CD4-positive, alpha-beta T cell (primary cell): ENCODE measurements around the gene ANKRD37. TPM values are rescaled to one million over a fixed set of nuclear protein-coding genes. Genes with fewer than 3 reads are reported as not detected.

Experiments
- ATAC-seq: fragments of 200-7000 bp; cut with Tn5 transposase; one replicate; pipeline ENCODE4 v1.10.0; 2022; ENCODE audit warnings: mild to moderate bottlenecking; ENCODE audit not compliant: poor library complexity
- CTCF ChIA-PET: fragments of 350-600 bp; sonication (Branson Sonifier 250); formaldehyde crosslinking; loops from one replicate; lab custom pipeline; 2021; ENCODE audit warnings: antibody characterized with exemption, inconsistent platforms; lab: Charles Lee
- POLR2A ChIA-PET: fragments of 350-600 bp; sonication (Branson Sonifier 250); formaldehyde crosslinking; loops from one replicate; lab custom pipeline; 2021; ENCODE audit warnings: antibody characterized with exemption, inconsistent platforms; lab: Charles Lee
- DNase-seq, 14 experiments: peaks; one replicate each; pipeline ENCODE4 v3.0.0-alpha.2; 2013 to 2020; ENCODE audit warnings: mixed read lengths in 2 of 14
- H3K27ac ChIP-seq, 2 donors: one replicate each; pipeline versions ENCODE4 v1.5.1 to v1.7.0; 2013; ENCODE audit warnings: low read length in 2 of 2, low read depth in 1 of 2, mild to moderate bottlenecking in 1 of 2
- H3K27me3 ChIP-seq, 2 experiments: 1 replicate in 1 of 2; 2 replicates in 1 of 2; pipeline versions ENCODE4 v1.6.1 to v1.7.0; 2013; ENCODE audit warnings: low read length in 2 of 2, control low read depth in 1 of 2, mild to moderate bottlenecking in 1 of 2, moderate library complexity in 1 of 2; ENCODE audit not compliant: insufficient read depth in 2 of 2, control insufficient read depth in 1 of 2
- H3K36me3 ChIP-seq: one replicate; pipeline ENCODE4 v1.6.1; 2013; ENCODE audit warnings: low read length, control low read depth; ENCODE audit not compliant: insufficient read depth
- H3K4me1 ChIP-seq: one replicate; pipeline ENCODE4 v1.6.1; 2013; ENCODE audit warnings: low read length, control low read depth; ENCODE audit not compliant: insufficient read depth
- H3K4me3 ChIP-seq: one replicate; pipeline ENCODE4 v1.5.1; 2013; ENCODE audit warnings: mild to moderate bottlenecking, low read length, moderate library complexity
- H3K9me3 ChIP-seq, 2 experiments: 1 replicate in 1 of 2; 2 replicates in 1 of 2; pipeline versions ENCODE4 v1.6.1 to v1.7.0; 2013; ENCODE audit warnings: low read length in 2 of 2, mild to moderate bottlenecking in 2 of 2, control low read depth in 1 of 2, moderate library complexity in 1 of 2; ENCODE audit not compliant: control insufficient read depth in 1 of 2, insufficient read depth in 1 of 2
- H3K27ac Mint-ChIP-seq: one replicate; pipeline ENCODE4 v1.8.0; 2020; ENCODE audit warnings: mixed read lengths
- H3K27me3 Mint-ChIP-seq: one replicate; pipeline ENCODE4 v1.8.0; 2021; ENCODE audit warnings: mixed read lengths
- H3K36me3 Mint-ChIP-seq: one replicate; pipeline ENCODE4 v1.8.0; 2021; ENCODE audit warnings: low read depth, mixed read lengths
- H3K4me1 Mint-ChIP-seq: one replicate; pipeline ENCODE4 v1.8.0; 2021; ENCODE audit warnings: low read depth, mixed read lengths
- H3K4me3 Mint-ChIP-seq: one replicate; pipeline ENCODE4 v1.8.0; 2020; ENCODE audit warnings: mild to moderate bottlenecking, mixed read lengths
- H3K9me3 Mint-ChIP-seq: one replicate; pipeline ENCODE4 v1.8.0; 2020; ENCODE audit warnings: mixed read lengths
- CTCF ChIP-seq: fragments of 200-600 bp; IDR thresholded peaks from one replicate; pipeline ENCODE4 v1.8.0; 2022; ENCODE audit warnings: antibody characterized with exemption, mild to moderate bottlenecking
- intact Hi-C, 2 experiments: fragments of 100-400 bp; cut with DNase I in 1 of 2; cut with micrococcal nuclease in 1 of 2; formaldehyde crosslinking; loops; one replicate each; pipeline versions ENCODE4 v1.15.1 to v1.9.0; 2023 to 2025; cut with DNase I, micrococcal nuclease
- total RNA-seq, 174 experiments: library from RNA in 2 of 174; stranded (reverse) in 2 of 174; gene quantifications; one replicate each; pipeline ENCODE4 v1.2.3 and lab custom pipeline; 2021 to 2026

Gene ANKRD37
- total RNA-seq, 2 experiments from 2014 or later, result 10.3 to 11.6 TPM

- Histone ChIP-seq H3K27ac (no peak overlapping the region), H3K36me3 (peaks cover 17% of the 10 kb centered on the region), H3K27me3 (no peaks in the 10 kb centered on the region), H3K4me1 (peaks cover 8% of the 10 kb centered on the region), H3K9me3 (no peaks in the 10 kb centered on the region), H3K4me3 (no peak overlapping the region)
- DNase-seq (no peak), ATAC-seq (no peak)
- Mint-ChIP-seq H3K9me3 (no peaks in the 10 kb centered on the region), H3K36me3 (peaks cover 51% of the 10 kb centered on the region), H3K27me3 (no peaks in the 10 kb centered on the region), H3K4me3 (no peak overlapping the region), H3K4me1 (peaks cover 14% of the 10 kb centered on the region), H3K27ac (peak overlapping the region; percentile 25)
- TF ChIP-seq CTCF, result no peak
- intact Hi-C loops, result loop anchor here (5.0 to 10.0 kb wide), 3 partner anchors 197 to 1895 kb away; partner anchors contain the start of genes CFAP97 (in 1 of the 2), CYP4V2 (in 1 of the 2) and ING2 (in 1 of the 2)
- CTCF ChIA-PET, result no interaction called here
- POLR2A ChIA-PET, result no interaction called here
These were observed 2.8 kb downstream of the ANKRD37 start for GRCh38 chr4:185399466-185399865.

- Mint-ChIP-seq H3K27me3 (no peaks in the 10 kb centered on the region), H3K4me3 (no peak overlapping the region), H3K9me3 (no peaks in the 10 kb centered on the region), H3K4me1 (no peaks in the 10 kb centered on the region), H3K36me3 (peaks cover 72% of the 10 kb centered on the region), H3K27ac (no peak overlapping the region)
- H3K27ac ChIP-seq, result no peak overlapping the region
- H3K4me1 ChIP-seq, result no peaks in the 10 kb centered on the region
- no peak for DNase-seq
- intact Hi-C loops, result no loop called here
- POLR2A ChIA-PET, result interaction anchor here (1.6 to 2.0 kb wide), 2 partner anchors 8 to 21 kb away, joined by 4 to 13 read pairs; partner anchors contain the start of genes ANKRD37 and LRP2BP
- no peak for ATAC-seq
- no peaks in the 10 kb centered on the region for H3K9me3 ChIP-seq
- CTCF ChIA-PET, result interaction anchor here (2.0 kb wide), 1 partner anchor 21 kb away, joined by 4 read pairs; no protein-coding TSS in a partner anchor
- no peaks in the 10 kb centered on the region for H3K27me3 ChIP-seq
- TF ChIP-seq CTCF, result no peak
- H3K4me3 ChIP-seq, result no peak overlapping the region
- peaks cover 43% of the 10 kb centered on the region for H3K36me3 ChIP-seq
These were observed 7.4 kb downstream of the ANKRD37 start for GRCh38 chr4:185404031-185404430.

GRCh38 chr4:185405296-185405999, 8.8 kb downstream of the ANKRD37 start:
- ChIA-PET CTCF (interaction anchor here (1.6 kb wide), 1 partner anchor 9 kb away, joined by 6 read pairs; the partner anchor contains the start of genes ANKRD37 and LRP2BP), POLR2A (interaction anchor here (1.7 to 2.0 kb wide), 2 partner anchors 10 to 20 kb away, joined by 5 to 13 read pairs; partner anchors contain the start of genes ANKRD37 and LRP2BP)
- no peak for ATAC-seq
- Histone ChIP-seq H3K4me1 (no peaks in the 10 kb centered on the region), H3K9me3 (no peaks in the 10 kb centered on the region), H3K27ac (no peak overlapping the region), H3K27me3 (no peaks in the 10 kb centered on the region), H3K36me3 (peaks cover 48% of the 10 kb centered on the region), H3K4me3 (no peak overlapping the region)
- H3K27ac Mint-ChIP-seq, result no peak overlapping the region
- intact Hi-C loops, result no loop called here
- peaks cover 66% of the 10 kb centered on the region for H3K36me3 Mint-ChIP-seq
- H3K4me3 Mint-ChIP-seq, result no peak overlapping the region
- no peak for DNase-seq
- H3K27me3 Mint-ChIP-seq, result no peaks in the 10 kb centered on the region
- no peak for TF ChIP-seq CTCF
- no peaks in the 10 kb centered on the region for H3K9me3 Mint-ChIP-seq
- H3K4me1 Mint-ChIP-seq, result no peaks in the 10 kb centered on the region
